Esophagus squamous epithelium (tissue), 4 donors: ENCODE measurements around the gene SEMA7A.

Experiments
- POLR2A ChIP-seq, 4 donors: fragments of 450-650 bp; IDR thresholded peaks; one replicate each; pipeline ENCODE4 v1.6.1; 2017; ENCODE audit warnings: antibody characterized with exemption in 4 of 4, mild to moderate bottlenecking in 4 of 4, moderate library complexity in 3 of 4
- TF ChIP-seq, protein P1 (sequence below), 6 experiments: fragments of 450-650 bp in 4 of 6; fragments of 200-600 bp in 2 of 6; sonication (generic) in 2 of 6; IDR thresholded peaks; one replicate each; pipeline ENCODE4 v1.5.1; 2016 to 2019; ENCODE audit warnings: antibody characterized with exemption in 6 of 6, mild to moderate bottlenecking in 4 of 6, moderate library complexity in 4 of 6

GRCh38 chr15:74383286-74383685 is 50.5 kb downstream of the SEMA7A start:
- TF ChIP-seq, protein P1, sequence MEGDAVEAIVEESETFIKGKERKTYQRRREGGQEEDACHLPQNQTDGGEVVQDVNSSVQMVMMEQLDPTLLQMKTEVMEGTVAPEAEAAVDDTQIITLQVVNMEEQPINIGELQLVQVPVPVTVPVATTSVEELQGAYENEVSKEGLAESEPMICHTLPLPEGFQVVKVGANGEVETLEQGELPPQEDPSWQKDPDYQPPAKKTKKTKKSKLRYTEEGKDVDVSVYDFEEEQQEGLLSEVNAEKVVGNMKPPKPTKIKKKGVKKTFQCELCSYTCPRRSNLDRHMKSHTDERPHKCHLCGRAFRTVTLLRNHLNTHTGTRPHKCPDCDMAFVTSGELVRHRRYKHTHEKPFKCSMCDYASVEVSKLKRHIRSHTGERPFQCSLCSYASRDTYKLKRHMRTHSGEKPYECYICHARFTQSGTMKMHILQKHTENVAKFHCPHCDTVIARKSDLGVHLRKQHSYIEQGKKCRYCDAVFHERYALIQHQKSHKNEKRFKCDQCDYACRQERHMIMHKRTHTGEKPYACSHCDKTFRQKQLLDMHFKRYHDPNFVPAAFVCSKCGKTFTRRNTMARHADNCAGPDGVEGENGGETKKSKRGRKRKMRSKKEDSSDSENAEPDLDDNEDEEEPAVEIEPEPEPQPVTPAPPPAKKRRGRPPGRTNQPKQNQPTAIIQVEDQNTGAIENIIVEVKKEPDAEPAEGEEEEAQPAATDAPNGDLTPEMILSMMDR (IDR thresholded peaks at IDR 0.05), result no peak
- TF ChIP-seq POLR2A (IDR thresholded peaks at IDR 0.05), result no peak
